ENCODE measurements around the gene PLCB4.

GRCh38 chr20:9388160-9388812 lies 319.4 kb downstream of the PLCB4 start:
- TF ChIP-seq CTCF (IDR thresholded peaks at IDR 0.05) (no peak), POLR2A (IDR thresholded peaks at IDR 0.05) (no peak)

Data from testis (tissue), 2 donors.